OCI-LY7 (cell line): Measurements from ENCODE around the gene KRT80. TPM values are rescaled to one million over a fixed set of nuclear protein-coding genes. Genes with fewer than 3 reads are reported as not detected.

ENCODE experiments used
- BruUV-seq: library from RNA; stranded (reverse); fragments of 400-500 nt; replicated peaks from 2 replicates; lab custom pipeline; 2021; lab: Mats Ljungman, UMichigan
- CTCF ChIA-PET: fragments of 300-600 bp; sonication (Branson Sonifier 250); formaldehyde crosslinking; loops from one replicate; lab custom pipeline; 2022; ENCODE audit warnings: antibody characterized with exemption; ENCODE audit not compliant: unreplicated experiment; lab: Charles Lee
- POLR2A ChIA-PET: fragments of 300-600 bp; sonication (Branson Sonifier 250); formaldehyde crosslinking; loops from one replicate; lab custom pipeline; 2022; ENCODE audit warnings: antibody characterized with exemption; lab: Charles Lee
- DNase-seq: peaks from one replicate; pipeline ENCODE4 v3.0.0-alpha.2; 2015; ENCODE audit warnings: low spot score
- H2AFZ ChIP-seq: fragments of 200-600 bp; sonication (generic), shearing (Covaris generic); 2 replicates; pipeline ENCODE4 v1.6.1; 2014; ENCODE audit warnings: mild to moderate bottlenecking, antibody characterized with exemption, low read length, moderate library complexity
- H3K27ac ChIP-seq: fragments of 200-600 bp; sonication (generic); 2 replicates; pipeline ENCODE4 v1.5.1; 2014; ENCODE audit warnings: mixed run types, low read depth, mild to moderate bottlenecking, moderate library complexity, low read length, inconsistent platforms; ENCODE audit not compliant: poor library complexity, severe bottlenecking
- H3K36me3 ChIP-seq: fragments of 200-600 bp; sonication (generic); 2 replicates; pipeline ENCODE4 v1.6.1; 2014; ENCODE audit warnings: mild to moderate bottlenecking, antibody characterized with exemption, low read length, moderate library complexity, mixed read lengths; ENCODE audit not compliant: insufficient read depth
- H3K4me1 ChIP-seq: fragments of 200-600 bp; sonication (generic); 2 replicates; pipeline ENCODE4 v1.5.1; 2014; ENCODE audit warnings: mild to moderate bottlenecking, low read length; ENCODE audit not compliant: insufficient read depth, poor library complexity, severe bottlenecking
- H3K4me2 ChIP-seq: fragments of 200-600 bp; sonication (generic); 2 replicates; pipeline ENCODE4 v1.6.1; 2014; ENCODE audit warnings: mild to moderate bottlenecking, low read length
- H3K4me3 ChIP-seq: fragments of 200-600 bp; sonication (generic); 2 replicates; pipeline ENCODE4 v1.5.1; 2014; ENCODE audit warnings: mild to moderate bottlenecking, low read depth, low read length; ENCODE audit not compliant: poor library complexity, severe bottlenecking
- H3K79me2 ChIP-seq: fragments of 200-600 bp; sonication (generic); 2 replicates; pipeline ENCODE4 v1.6.1; 2016; ENCODE audit warnings: low read depth, mild to moderate bottlenecking, low read length, moderate library complexity, mixed read lengths; ENCODE audit not compliant: insufficient read depth
- H3K9me2 ChIP-seq: fragments of 200-600 bp; sonication (generic); 2 replicates; pipeline ENCODE4 v1.6.1; 2016; ENCODE audit warnings: mild to moderate bottlenecking, low read length, mixed read lengths; ENCODE audit not compliant: insufficient read depth
- H3K9me3 ChIP-seq: fragments of 200-600 bp; sonication (generic); 2 replicates; pipeline ENCODE4 v1.6.1; 2014; ENCODE audit warnings: mild to moderate bottlenecking, mixed run types, low read length, mixed read lengths
- H4K20me1 ChIP-seq: fragments of 200-600 bp; sonication (generic); 2 replicates; pipeline ENCODE4 v1.6.1; 2014; ENCODE audit warnings: mild to moderate bottlenecking, antibody characterized with exemption, low read length, moderate library complexity, mixed read lengths; ENCODE audit not compliant: insufficient read depth
- CTCF ChIP-seq: fragments of 200-600 bp; sonication (generic); conservative IDR thresholded peaks from 2 replicates; pipeline ENCODE4 v1.5.1; 2014; ENCODE audit warnings: mild to moderate bottlenecking, antibody characterized with exemption, low read length, moderate library complexity, mixed read lengths
- EZH2phosphoT487 ChIP-seq: fragments of 200-600 bp; sonication (generic); IDR thresholded peaks from 2 replicates; pipeline ENCODE4 v1.6.1; 2018; ENCODE audit warnings: low read depth, borderline replicate concordance, mild to moderate bottlenecking, mixed run types, antibody characterized with exemption, low read length, moderate library complexity, mixed read lengths
- intact Hi-C: fragments of 100-400 bp; cut with micrococcal nuclease; formaldehyde crosslinking; loops from one replicate; pipeline ENCODE4 v1.10.0; 2022; ENCODE audit not compliant: unreplicated experiment
- total RNA-seq, 2 experiments: library from RNA; depleted of rRNA in 1 of 2; stranded (reverse); fragments of >200 nt in 1 of 2; shearing (Covaris generic) in 1 of 2; gene quantifications; 2 replicates each; pipeline ENCODE4 v1.2.3, GENCODE V29; 2014 to 2022

Gene KRT80
- total RNA-seq, 2 experiments from 2014 or later, result not detected

- Histone ChIP-seq H2AFZ (no peak overlapping the region), H3K36me3 (no peaks in the 10 kb centered on the region), H3K4me1 (no peaks in the 10 kb centered on the region), H3K79me2 (no peaks in the 10 kb centered on the region), H3K9me3 (no peaks in the 10 kb centered on the region), H3K4me2 (no peak overlapping the region), H3K27ac (no peak overlapping the region), H3K9me2 (no peaks in the 10 kb centered on the region), H3K4me3 (no peak overlapping the region), H4K20me1 (no peaks in the 10 kb centered on the region)
- BruUV-seq, result no TSS peak
- DNase-seq, result peak; percentile 38
- no peak for TF ChIP-seq EZH2phosphoT487
- peak; percentile 72 for TF ChIP-seq CTCF
- intact Hi-C loops, result no loop called here
- CTCF ChIA-PET, result no interaction called here
- POLR2A ChIA-PET, result interaction anchor here (0.6 kb wide), 1 partner anchor 8 kb away, joined by 4 read pairs; no protein-coding TSS in a partner anchor
Measured at GRCh38 chr12:52151837-52152783, 39.7 kb downstream of the KRT80 start.

GRCh38 chr12:52151153-52151836 is 40.5 kb downstream of the KRT80 start:
- intact Hi-C loops, result no loop called here
- POLR2A ChIA-PET, result no interaction called here
- TF ChIP-seq EZH2phosphoT487 (no peak), CTCF (no peak)
- H3K9me3 ChIP-seq, result no peaks in the 10 kb centered on the region
- CTCF ChIA-PET, result no interaction called here
- H3K9me2 ChIP-seq, result no peaks in the 10 kb centered on the region
- H3K4me2 ChIP-seq, result no peak overlapping the region
- no TSS peak for BruUV-seq
- no peak overlapping the region for H2AFZ ChIP-seq
- no peak for DNase-seq
- H3K4me1 ChIP-seq, result no peaks in the 10 kb centered on the region
- H3K79me2 ChIP-seq, result no peaks in the 10 kb centered on the region
- no peaks in the 10 kb centered on the region for H3K36me3 ChIP-seq
- no peak overlapping the region for H3K27ac ChIP-seq
- H4K20me1 ChIP-seq, result no peaks in the 10 kb centered on the region
- no peak overlapping the region for H3K4me3 ChIP-seq
